ENCODE results near the gene FAM81B.

- TF ChIP-seq POLR2AphosphoS5 (IDR thresholded peaks at IDR 0.05; ENCODE audit: low read depth, low read length) (no peak), TAF1 (IDR thresholded peaks at IDR 0.05; ENCODE audit: borderline replicate concordance, insufficient read depth, low read length) (no peak), REST (IDR thresholded peaks at IDR 0.05; ENCODE audit: insufficient read depth in 1 of 2, low read depth in 2 of 2, low read length in 2 of 2) (no peak), SIN3A (IDR thresholded peaks at IDR 0.05; ENCODE audit: borderline replicate concordance, insufficient read depth, low read length) (no peak), FOXP2 (optimal IDR thresholded peaks at IDR 0.05; ENCODE audit: borderline replicate concordance, extremely low read depth, extremely low read length, insufficient read depth) (no peak)
Observed at GRCh38 chr5:95406426-95407090, 15.4 kb downstream of the FAM81B start.
